ENCODE results near the gene MARVELD1. TPM values are rescaled to one million over a fixed set of nuclear protein-coding genes. Genes with fewer than 3 reads are reported as not detected.

MARVELD1 gene
- total RNA-seq, 1 experiment from 2014 or later, result 40.1 TPM

GRCh38 chr10:97717627-97718026 is 4.1 kb downstream of the MARVELD1 start:
- POLR2A ChIA-PET (ENCODE audit: unreplicated experiment), result no interaction called here
- no peak for DNase-seq
- no peaks in the 10 kb centered on the region for H3K36me3 ChIP-seq (ENCODE audit: low read depth)
- TF ChIP-seq CTCF (conservative IDR thresholded peaks at IDR 0.05) (no peak), EZH2 (IDR thresholded peaks at IDR 0.05; ENCODE audit: low read depth) (no peak)
- H3K27ac ChIP-seq, result peak overlapping the region; percentile 59
- intact Hi-C loops (cut with micrococcal nuclease; ENCODE audit: unreplicated experiment), result loop anchor here (2.0 to 10.0 kb wide), 2 partner anchors 31 to 313 kb away; partner anchors contain the start of genes AVPI1 and RRP12
- no peak overlapping the region for H3K4me3 ChIP-seq
- H3K79me2 ChIP-seq (ENCODE audit: low read depth), result peaks cover 44% of the 10 kb centered on the region
- CTCF ChIA-PET, result interaction anchor here (0.6 to 1.5 kb wide), 2 partner anchors 9 to 14 kb away, joined by 8 to 12 read pairs; no protein-coding TSS in a partner anchor
- peaks cover 46% of the 10 kb centered on the region for H3K4me1 ChIP-seq (replicated peaks; ENCODE audit: insufficient read depth)
- no TSS peak for BruUV-seq (replicated peaks)
- H3K27me3 ChIP-seq (ENCODE audit: insufficient read depth, low read depth), result no peaks in the 10 kb centered on the region
- H3K9me2 ChIP-seq (ENCODE audit: insufficient read depth), result no peaks in the 10 kb centered on the region
- H4K20me1 ChIP-seq (ENCODE audit: insufficient read depth), result no peaks in the 10 kb centered on the region
- H3F3A ChIP-seq (ENCODE audit: insufficient read depth, low read depth), result peaks cover 20% of the 10 kb centered on the region
- H2AFZ ChIP-seq, result no peak overlapping the region
- no peaks in the 10 kb centered on the region for H3K9me3 ChIP-seq (ENCODE audit: insufficient read depth, low read depth)
- H3K4me2 ChIP-seq, result peak overlapping the region; percentile 86

DNA sequence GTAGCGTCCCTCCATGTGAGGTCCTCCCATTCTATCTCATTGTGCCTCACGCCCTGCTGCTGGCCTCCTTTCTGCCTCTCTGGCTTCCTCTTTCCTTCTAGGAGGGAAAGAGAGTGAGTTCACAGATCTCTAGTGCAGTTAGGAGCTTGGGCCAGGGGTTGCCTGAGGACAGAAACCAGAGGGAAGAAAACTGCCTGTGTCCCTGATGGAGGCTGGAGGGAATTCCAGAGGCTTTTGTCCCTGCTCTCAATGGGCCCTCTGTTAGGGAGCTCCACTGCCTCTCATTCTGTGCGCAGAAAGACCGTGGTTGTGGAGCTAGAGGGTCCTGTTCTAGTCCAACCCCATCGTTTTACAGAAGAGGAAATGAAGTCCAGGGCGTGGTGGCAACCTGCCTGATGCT is 4.6 kb downstream of the MARVELD1 start:
- Histone ChIP-seq H4K20me1 (ENCODE audit: insufficient read depth) (no peaks in the 10 kb centered on the region), H3K27ac (peak overlapping the region; percentile 59), H3K4me2 (peak overlapping the region; percentile 86), H2AFZ (no peak overlapping the region), H3K79me2 (ENCODE audit: low read depth) (peaks cover 39% of the 10 kb centered on the region), H3K9me3 (ENCODE audit: insufficient read depth, low read depth) (no peaks in the 10 kb centered on the region), H3K4me3 (no peak overlapping the region), H3F3A (ENCODE audit: insufficient read depth, low read depth) (peaks cover 24% of the 10 kb centered on the region), H3K9me2 (ENCODE audit: insufficient read depth) (no peaks in the 10 kb centered on the region), H3K4me1 (replicated peaks; ENCODE audit: insufficient read depth) (peaks cover 46% of the 10 kb centered on the region), H3K36me3 (ENCODE audit: low read depth) (no peaks in the 10 kb centered on the region), H3K27me3 (ENCODE audit: insufficient read depth, low read depth) (no peaks in the 10 kb centered on the region)
- no peak for DNase-seq
- POLR2A ChIA-PET (ENCODE audit: unreplicated experiment), result interaction anchor here (0.7 kb wide), 1 partner anchor 31 kb away, joined by 4 read pairs; the partner anchor contains the start of gene AVPI1
- no TSS peak for BruUV-seq (replicated peaks)
- TF ChIP-seq CTCF (conservative IDR thresholded peaks at IDR 0.05), result no peak
- TF ChIP-seq EZH2 (IDR thresholded peaks at IDR 0.05; ENCODE audit: low read depth), result no peak
- CTCF ChIA-PET, result interaction anchor here (1.5 kb wide), 1 partner anchor 9 kb away, joined by 12 read pairs; no protein-coding TSS in a partner anchor
- intact Hi-C loops (cut with micrococcal nuclease; ENCODE audit: unreplicated experiment), result loop anchor here (2.0 to 10.0 kb wide), 2 partner anchors 31 to 313 kb away; partner anchors contain the start of genes AVPI1 and RRP12

DNA sequence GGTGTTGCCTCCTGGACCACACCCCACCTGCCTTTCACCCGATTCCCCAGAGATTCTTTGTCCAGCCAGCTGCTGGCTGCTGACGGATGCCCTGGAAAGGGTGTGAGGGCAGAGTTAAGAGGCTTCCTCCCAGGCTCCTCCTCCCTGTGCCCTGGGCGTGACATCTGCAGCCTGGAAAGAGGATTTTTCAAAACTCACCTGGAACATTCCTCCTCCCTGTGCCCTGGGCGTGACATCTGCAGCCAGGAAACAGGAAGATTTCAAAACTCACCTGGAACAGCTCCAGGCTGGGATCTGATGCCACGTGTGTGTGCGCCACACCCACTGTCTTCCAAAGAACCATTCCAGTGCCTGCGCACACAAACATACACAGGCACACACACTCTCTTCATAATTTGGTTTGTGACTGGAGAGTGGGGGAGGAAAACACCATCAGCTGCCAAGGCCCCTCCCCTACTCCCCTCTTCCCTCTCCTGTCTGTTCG is 5.2 kb downstream of the MARVELD1 start:
- no peak overlapping the region for H3K4me3 ChIP-seq
- no TSS peak for BruUV-seq (replicated peaks)

More for the DNA sequence above, 5.2 kb downstream of the MARVELD1 start:
- H3K27me3 ChIP-seq (ENCODE audit: insufficient read depth, low read depth), result no peaks in the 10 kb centered on the region
- H3K9me2 ChIP-seq (ENCODE audit: insufficient read depth), result no peaks in the 10 kb centered on the region
- H3K4me2 ChIP-seq, result peak overlapping the region; percentile 86
- H4K20me1 ChIP-seq (ENCODE audit: insufficient read depth), result no peaks in the 10 kb centered on the region
- ChIA-PET CTCF (interaction anchor here (1.5 kb wide), 1 partner anchor 10 kb away, joined by 12 read pairs; no protein-coding TSS in a partner anchor), POLR2A (ENCODE audit: unreplicated experiment) (interaction anchor here (0.6 to 0.7 kb wide), 3 partner anchors 31 to 255 kb away, joined by 3 to 5 read pairs (median 4); partner anchors contain the start of gene AVPI1)
- peaks cover 24% of the 10 kb centered on the region for H3F3A ChIP-seq (ENCODE audit: insufficient read depth, low read depth)
- H3K27ac ChIP-seq, result peak overlapping the region; percentile 59
- TF ChIP-seq EZH2 (IDR thresholded peaks at IDR 0.05; ENCODE audit: low read depth) (no peak), CTCF (conservative IDR thresholded peaks at IDR 0.05) (no peak)
- no peaks in the 10 kb centered on the region for H3K9me3 ChIP-seq (ENCODE audit: insufficient read depth, low read depth)
- intact Hi-C loops (cut with micrococcal nuclease; ENCODE audit: unreplicated experiment), result loop anchor here (2.0 to 10.0 kb wide), 2 partner anchors 32 to 314 kb away; partner anchors contain the start of genes AVPI1 and RRP12
- H2AFZ ChIP-seq, result no peak overlapping the region
- peaks cover 39% of the 10 kb centered on the region for H3K79me2 ChIP-seq (ENCODE audit: low read depth)
- H3K4me1 ChIP-seq (replicated peaks; ENCODE audit: insufficient read depth), result peaks cover 46% of the 10 kb centered on the region
- no peaks in the 10 kb centered on the region for H3K36me3 ChIP-seq (ENCODE audit: low read depth)
- peak; percentile 90 to 97 for DNase-seq

Data from PC-9 (cell line).